NCI-H2227 (cell line): Measurements from ENCODE around the gene NTRK2.

ENCODE experiments used
- DNase-seq: peaks from one replicate; lab custom pipeline; 2025; ENCODE audit not compliant: unreplicated experiment; lab: John Stamatoyannopoulos, UW

Gene NTRK2

GRCh38 chr9:84845956-84846900 lies 176.7 kb downstream of the NTRK2 start:
- DNase-seq: no peak

- DNase-seq: no peak
Measured at GRCh38 chr9:84846906-84847305, 177.4 kb downstream of the NTRK2 start.

- no peak for DNase-seq
Measured at GRCh38 chr9:84849049-84849448, 179.5 kb downstream of the NTRK2 start.

GRCh38 chr9:84850830-84851392 lies 181.4 kb downstream of the NTRK2 start:
- no peak for DNase-seq

GRCh38 chr9:84851935-84852585 lies 182.5 kb downstream of the NTRK2 start:
- DNase-seq: peak; percentile 72

- no peak for DNase-seq
Measured at GRCh38 chr9:84852617-84853301, 183.2 kb downstream of the NTRK2 start.

GRCh38 chr9:84856181-84856632 lies 186.7 kb downstream of the NTRK2 start:
- DNase-seq: no peak

GRCh38 chr9:84857211-84857610 lies 187.7 kb downstream of the NTRK2 start:
- DNase-seq: no peak

GRCh38 chr9:84858364-84858763 lies 188.8 kb downstream of the NTRK2 start:
- no peak for DNase-seq

- DNase-seq: no peak
Measured at GRCh38 chr9:84860249-84861115, 191.0 kb downstream of the NTRK2 start.

GRCh38 chr9:84861455-84861854 lies 191.9 kb downstream of the NTRK2 start:
- DNase-seq: no peak

- no peak for DNase-seq
Measured at GRCh38 chr9:84862308-84862707, 192.8 kb downstream of the NTRK2 start.

GRCh38 chr9:84862810-84863287 lies 193.3 kb downstream of the NTRK2 start:
- no peak for DNase-seq

- no peak for DNase-seq
Measured at GRCh38 chr9:84863372-84863771, 193.8 kb downstream of the NTRK2 start.

- no peak for DNase-seq
Measured at GRCh38 chr9:84866396-84867175, 197.1 kb downstream of the NTRK2 start.

- DNase-seq: no peak
Measured at GRCh38 chr9:84867186-84867585, 197.7 kb downstream of the NTRK2 start.

GRCh38 chr9:84869091-84869490 lies 199.6 kb downstream of the NTRK2 start:
- no peak for DNase-seq

- DNase-seq: no peak
Measured at GRCh38 chr9:84871983-84872382, 202.5 kb downstream of the NTRK2 start.

GRCh38 chr9:84874022-84874421 lies 204.5 kb downstream of the NTRK2 start:
- no peak for DNase-seq
